GM21786 (cell line): ENCODE data around the gene SPEN.
"Not testable (repeated sequence)": the region's sequence is repeated elsewhere in the genome, so short reads cannot be mapped to it uniquely, and the experiment has no call there.

Experiments used
- ATAC-seq: cut with Tn5 transposase; IDR thresholded peaks from one replicate; pipeline ENCODE4 v1.9.1; 2021; ENCODE audit not compliant: unreplicated experiment

The SPEN gene

DNA sequence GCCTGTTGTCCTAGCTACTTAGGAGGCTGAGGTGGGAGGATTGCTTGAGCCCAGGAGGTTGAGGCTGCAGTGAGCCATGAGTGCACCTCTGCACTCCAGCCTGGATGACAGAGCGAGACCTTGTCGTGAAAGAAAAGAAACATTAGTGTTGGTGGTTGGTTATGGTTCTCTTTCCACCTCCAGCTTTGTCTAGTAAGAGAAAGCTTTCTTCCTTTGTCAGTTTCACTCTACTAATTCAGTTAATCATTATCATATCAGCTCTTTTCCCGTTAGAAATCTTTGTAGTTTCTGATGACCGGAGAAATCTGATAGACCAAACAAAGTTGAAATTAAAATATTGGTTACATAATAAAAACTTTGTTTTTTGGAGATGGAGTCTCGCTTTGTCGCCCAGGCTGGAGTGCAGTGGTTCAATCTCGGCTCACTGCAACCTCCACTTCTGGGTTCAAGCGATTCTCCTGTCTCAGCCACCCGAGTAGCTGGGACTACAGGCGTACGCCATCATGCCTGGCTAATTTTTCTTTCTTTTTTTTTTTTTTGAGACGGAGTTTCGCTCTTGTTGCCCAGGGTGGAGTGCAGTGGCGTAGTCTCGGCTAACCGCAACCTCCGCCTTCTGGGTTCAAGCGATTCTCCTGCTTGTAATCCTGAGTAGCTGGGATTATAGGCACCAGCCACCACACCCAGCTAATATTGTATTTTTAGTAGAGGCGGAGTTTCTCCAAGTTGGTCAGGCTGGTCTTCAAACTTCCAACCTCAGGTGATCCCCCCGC lies 49.5 kb downstream of the SPEN start:
- ATAC-seq, result not testable (repeated sequence)

DNA sequence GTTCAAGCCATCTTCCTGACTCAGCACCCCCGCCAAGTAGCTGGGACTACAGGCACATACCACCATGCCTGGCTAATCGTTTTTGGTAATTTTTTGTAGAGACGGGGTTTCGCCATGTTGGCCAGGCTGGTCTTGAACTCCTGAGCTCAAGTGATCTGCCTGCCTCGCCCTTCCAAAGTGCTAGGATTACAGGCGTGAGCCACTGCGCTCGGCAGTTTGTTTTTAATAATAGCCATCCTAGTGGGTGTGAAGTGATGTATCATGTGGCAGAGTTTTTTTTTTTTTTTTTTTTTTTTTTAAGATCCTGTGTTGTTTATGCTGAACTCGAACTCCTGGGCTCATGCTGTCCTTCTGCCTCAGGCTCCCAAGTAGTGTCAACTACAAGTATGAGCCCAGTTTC lies 51.8 kb downstream of the SPEN start:
- ATAC-seq, result no peak

- ATAC-seq, result no peak
These were observed 53.3 kb downstream of the SPEN start for GRCh38 chr1:15900662-15901279.

- ATAC-seq, result no peak
These were observed 55.4 kb downstream of the SPEN start for GRCh38 chr1:15902882-15903281.

- no peak for ATAC-seq
These were observed 61.1 kb downstream of the SPEN start for GRCh38 chr1:15908597-15908996.

DNA sequence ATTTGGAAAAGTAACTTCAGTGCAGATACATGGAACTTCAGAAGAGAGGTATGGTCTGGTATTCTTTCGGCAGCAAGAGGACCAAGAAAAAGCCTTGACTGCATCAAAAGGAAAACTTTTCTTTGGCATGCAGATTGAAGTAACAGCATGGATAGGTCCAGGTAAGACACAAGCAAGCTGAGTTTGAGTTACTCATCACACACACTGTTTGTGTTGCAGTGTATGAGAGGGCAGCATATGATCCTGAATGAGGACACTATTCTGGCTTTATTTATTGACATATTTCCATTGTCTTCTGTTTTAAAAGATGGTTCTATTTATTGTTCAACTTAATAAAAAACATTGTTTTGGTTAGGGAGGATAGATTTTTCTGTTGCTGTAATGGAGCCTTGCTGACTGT lies 63.6 kb downstream of the SPEN start:
- no peak for ATAC-seq

DNA sequence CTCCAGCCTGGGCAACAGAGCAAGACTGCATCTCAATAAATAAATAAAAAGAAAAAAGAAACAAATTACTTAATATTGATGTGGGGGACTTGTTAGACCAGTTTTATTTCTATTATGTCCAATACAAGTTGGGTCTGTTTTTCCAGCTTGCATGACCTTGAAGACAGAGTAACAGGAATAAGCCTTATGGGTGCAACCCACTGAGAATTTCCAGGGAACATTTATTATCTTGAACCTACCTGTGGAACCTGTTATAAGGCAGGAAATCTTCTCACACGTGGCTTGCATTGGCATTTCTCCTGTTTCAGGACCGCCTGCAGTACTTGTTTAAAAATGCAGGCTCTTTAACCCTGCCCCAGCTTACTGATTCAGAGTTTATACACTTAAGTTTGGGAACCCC lies 64.4 kb downstream of the SPEN start:
- no peak for ATAC-seq

GRCh38 chr1:15913607-15914006 lies 66.1 kb downstream of the SPEN start:
- not testable (repeated sequence) for ATAC-seq

DNA sequence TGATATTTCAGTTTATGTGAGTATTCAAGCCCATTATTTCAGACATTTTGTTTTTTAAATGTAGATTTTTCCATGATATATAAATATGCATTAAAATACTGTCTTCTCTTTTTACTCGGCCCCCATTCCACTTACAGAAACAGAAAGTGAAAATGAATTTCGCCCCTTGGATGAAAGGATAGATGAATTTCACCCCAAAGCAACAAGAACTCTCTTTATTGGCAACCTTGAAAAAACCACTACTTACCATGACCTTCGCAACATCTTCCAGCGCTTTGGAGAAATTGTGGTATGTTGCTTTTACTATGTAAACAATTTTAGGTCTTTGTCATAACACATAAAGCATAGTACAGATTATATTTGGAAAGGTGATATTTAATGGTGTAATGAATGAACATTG lies 68.5 kb downstream of the SPEN start:
- no peak for ATAC-seq

DNA sequence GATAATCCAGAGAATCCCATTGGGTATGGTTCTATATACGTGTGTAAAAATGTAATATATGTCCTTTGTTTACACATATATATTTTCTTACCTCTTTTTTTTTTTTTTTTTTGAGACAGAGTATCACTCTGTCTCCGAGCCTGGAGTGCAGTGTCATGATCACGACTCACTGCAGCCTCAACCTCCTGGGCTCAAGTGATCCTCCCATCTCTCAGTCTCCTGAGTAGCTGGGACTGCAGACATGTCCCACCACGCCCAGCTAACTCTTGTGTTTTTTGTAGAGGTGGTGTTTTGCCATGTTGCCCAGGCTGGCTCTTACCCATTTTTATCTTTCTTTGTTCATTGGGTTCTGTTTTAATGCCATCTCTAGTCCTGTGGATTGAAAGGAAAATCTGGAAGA lies 68.9 kb downstream of the SPEN start:
- ATAC-seq, result no peak

DNA sequence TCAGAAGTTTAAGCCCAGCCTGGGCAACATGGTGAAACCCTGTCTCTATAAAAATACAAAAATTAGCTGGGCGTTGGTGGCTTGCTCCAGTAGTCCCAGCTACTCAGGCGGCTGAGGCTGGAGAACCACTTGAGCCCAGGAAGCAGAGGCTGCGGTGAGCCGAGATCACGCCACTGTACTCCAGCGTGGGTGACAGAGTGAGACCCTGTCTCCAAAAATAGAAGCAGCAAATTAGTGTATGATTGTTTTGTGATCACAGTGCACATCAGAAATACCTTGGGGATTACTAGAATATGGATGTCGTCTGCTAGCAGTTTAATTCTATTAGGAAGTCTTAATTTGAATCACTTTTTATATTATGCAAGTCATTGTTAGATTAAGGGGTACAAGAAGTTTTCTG lies 69.4 kb downstream of the SPEN start:
- ATAC-seq, result no peak

DNA sequence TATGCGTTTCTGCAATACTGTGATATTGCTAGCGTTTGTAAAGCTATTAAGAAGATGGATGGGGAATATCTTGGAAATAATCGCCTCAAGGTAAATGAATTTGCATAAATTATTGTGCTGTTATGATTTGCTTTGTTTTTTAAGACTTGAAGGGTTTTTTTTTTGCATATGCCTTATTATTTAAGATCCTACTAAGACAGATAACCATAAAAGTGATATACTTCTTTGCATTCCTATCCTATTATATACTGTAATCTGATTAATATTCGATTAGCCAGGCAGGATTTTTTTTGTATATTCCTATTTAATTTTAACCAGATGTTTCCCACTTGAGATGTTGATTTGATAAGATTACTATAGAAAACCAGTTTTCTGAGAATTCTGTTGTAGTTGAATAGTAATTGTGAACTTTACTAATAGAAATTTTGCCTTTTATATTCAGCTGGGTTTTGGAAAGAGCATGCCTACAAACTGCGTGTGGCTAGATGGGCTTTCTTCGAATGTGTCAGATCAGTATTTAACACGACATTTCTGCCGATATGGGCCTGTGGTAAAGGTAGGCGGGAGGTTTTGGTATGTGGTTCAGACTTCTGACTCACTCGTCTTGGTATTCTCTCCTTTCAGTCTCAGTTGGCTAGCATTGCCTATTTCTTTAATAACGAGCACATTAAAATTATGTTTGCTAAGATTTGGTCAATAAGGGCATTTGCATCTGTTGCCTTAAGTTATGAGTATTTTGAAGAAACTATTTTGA lies 71.6 kb downstream of the SPEN start:
- ATAC-seq, result peak; percentile 74

GRCh38 chr1:15923241-15923640 lies 75.7 kb downstream of the SPEN start:
- ATAC-seq, result no peak

- not testable (repeated sequence) for ATAC-seq
These were observed 78.9 kb downstream of the SPEN start for GRCh38 chr1:15926448-15926847.

DNA sequence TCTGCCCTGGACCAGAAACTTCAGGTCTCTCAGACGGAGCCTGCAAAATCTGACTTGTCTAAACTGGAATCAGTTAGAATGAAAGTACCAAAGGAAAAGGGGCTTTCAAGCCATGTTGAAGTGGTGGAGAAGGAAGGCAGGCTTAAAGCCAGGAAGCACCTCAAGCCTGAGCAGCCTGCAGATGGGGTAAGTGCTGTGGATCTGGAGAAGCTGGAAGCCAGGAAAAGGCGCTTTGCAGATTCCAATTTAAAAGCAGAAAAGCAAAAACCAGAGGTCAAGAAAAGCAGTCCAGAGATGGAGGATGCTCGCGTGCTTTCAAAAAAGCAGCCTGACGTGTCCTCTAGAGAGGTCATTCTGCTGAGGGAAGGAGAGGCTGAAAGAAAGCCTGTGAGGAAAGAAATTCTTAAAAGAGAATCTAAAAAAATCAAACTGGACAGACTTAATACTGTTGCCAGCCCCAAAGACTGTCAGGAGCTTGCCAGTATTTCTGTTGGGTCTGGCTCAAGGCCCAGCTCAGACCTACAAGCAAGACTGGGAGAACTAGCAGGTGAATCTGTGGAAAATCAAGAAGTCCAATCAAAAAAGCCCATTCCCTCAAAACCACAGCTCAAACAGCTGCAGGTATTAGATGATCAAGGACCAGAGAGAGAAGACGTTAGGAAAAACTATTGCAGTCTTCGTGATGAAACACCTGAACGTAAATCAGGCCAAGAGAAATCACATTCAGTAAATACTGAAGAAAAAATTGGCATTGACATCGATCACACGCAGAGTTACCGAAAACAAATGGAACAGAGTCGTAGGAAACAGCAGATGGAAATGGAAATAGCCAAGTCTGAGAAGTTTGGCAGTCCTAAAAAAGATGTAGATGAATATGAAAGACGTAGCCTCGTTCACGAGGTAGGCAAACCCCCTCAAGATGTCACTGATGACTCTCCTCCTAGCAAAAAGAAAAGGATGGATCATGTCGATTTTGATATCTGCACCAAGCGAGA lies 81.8 kb downstream of the SPEN start:
- ATAC-seq, result no peak

GRCh38 chr1:15931401-15931800 lies 83.9 kb downstream of the SPEN start:
- ATAC-seq, result no peak

DNA sequence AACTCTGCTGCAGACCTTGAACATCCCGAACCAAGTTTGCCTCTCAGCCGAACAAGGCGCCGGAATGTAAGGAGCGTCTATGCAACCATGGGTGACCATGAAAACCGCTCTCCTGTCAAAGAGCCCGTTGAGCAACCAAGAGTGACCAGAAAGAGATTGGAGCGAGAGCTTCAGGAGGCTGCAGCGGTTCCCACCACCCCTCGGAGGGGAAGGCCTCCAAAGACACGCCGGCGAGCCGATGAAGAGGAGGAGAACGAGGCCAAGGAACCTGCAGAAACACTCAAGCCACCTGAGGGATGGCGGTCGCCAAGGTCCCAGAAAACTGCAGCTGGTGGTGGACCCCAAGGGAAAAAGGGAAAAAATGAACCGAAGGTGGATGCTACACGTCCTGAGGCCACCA lies 84.4 kb downstream of the SPEN start:
- ATAC-seq, result no peak

GRCh38 chr1:15932612-15933011 lies 85.1 kb downstream of the SPEN start:
- no peak for ATAC-seq

DNA sequence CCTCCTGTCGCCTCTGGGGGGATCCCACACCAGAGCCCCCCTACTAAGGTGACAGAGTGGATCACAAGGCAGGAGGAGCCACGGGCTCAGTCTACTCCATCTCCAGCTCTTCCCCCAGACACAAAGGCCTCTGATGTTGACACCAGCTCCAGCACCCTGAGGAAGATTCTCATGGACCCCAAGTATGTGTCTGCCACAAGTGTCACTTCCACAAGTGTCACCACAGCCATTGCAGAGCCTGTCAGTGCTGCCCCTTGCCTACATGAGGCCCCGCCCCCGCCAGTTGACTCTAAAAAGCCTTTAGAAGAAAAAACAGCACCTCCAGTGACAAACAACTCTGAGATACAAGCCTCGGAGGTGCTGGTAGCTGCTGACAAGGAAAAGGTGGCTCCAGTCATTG lies 86.2 kb downstream of the SPEN start:
- ATAC-seq, result no peak

- ATAC-seq, result no peak
These were observed 86.9 kb downstream of the SPEN start for GRCh38 chr1:15934211-15935055.
